ENCODE results near the gene WDR46. TPM values are rescaled to one million over a fixed set of nuclear protein-coding genes. Genes with fewer than 3 reads are reported as not detected.
A peak's percentile ranks its signal among the peaks of the same experiment; 100 is the strongest.

The WDR46 gene
- total and polyA plus RNA-seq, 2 of the 13 experiments (the other 11 are each of a cell fraction or from before 2014, with no cell fraction given), result 47.4 to 105 TPM

DNA sequence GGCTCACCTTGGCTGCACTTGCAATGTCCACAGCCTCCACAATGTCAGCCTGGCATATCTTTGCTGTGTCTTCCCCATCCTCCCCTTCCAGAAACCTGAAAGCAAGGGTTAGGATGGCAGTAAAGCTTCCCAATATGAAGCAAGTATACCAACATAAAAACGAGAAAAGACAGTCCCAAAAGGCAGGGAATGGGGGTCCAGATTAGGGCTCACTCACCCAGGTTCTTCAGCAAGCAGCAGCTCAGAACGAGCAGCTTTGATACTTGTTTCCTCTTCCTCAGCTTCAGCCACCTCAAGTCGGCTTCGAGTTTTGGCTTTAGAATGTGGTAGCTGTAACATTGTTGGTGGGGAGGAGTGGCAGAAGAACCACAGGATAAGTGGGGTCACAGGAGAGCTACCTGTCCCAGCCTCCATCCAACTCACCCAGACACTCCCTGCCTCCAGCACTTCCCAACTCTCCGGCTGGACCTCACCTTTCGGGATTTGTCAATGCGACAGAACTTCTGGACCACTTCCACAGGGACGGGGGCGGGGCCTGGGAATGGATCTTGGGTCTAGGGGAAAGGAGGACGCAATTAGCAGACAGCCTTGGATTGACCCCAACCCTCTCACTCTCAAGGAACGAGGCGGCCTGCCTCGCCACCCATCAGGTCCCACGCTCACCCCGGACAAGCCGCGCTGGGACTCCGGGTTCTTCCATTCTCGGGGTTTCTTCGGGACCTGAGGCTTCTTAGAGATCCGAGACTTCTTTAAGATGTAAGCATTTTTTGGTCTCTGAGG, 708 bp downstream of the WDR46 start:
- intact Hi-C loops (cut with micrococcal nuclease; ENCODE audit: unreplicated experiment), result no loop called here
- peak overlapping the region; percentile 56 for H3K27ac ChIP-seq (ENCODE audit: extremely low read length, insufficient read depth, low read length)
- H3K79me2 ChIP-seq (ENCODE audit: insufficient read depth, low read length), result peaks cover 27% of the 10 kb centered on the region
- H3K9ac ChIP-seq (ENCODE audit: insufficient read depth, low read depth, low read length), result peak overlapping the region; percentile 92
- no peaks in the 10 kb centered on the region for H4K20me1 ChIP-seq (ENCODE audit: insufficient read depth, low read length)
- in situ Hi-C loops (cut with HindIII; ENCODE audit: extremely low pct_ligation_motif_present, low pct_unique_long_range_greater_than_20kb), result loop anchor here (25.0 kb wide), 1 partner anchor 124 kb away; the partner anchor contains the start of genes CUTA, PHF1 and SYNGAP1
- ChIA-PET POLR2A (interaction anchor here (1.1 to 3.4 kb wide), 13 partner anchors 9 to 317 kb away, joined by 3 to 41 read pairs (median 9); partner anchors contain the start of genes B3GALT4, HSD17B8, PHF1 and RGL2), CTCF (ENCODE audit: low intra/inter-chr PET ratio, low total read pairs) (interaction anchor here (1.2 kb wide), 1 partner anchor 10 kb away, joined by 3 read pairs; no protein-coding TSS in a partner anchor)
- TSS peak; percentile 76 for BruUV-seq (replicated peaks)
- peaks cover 22% of the 10 kb centered on the region for H3K4me1 ChIP-seq (ENCODE audit: insufficient read depth, low read length)
- H3K4me2 ChIP-seq (ENCODE audit: low read depth, low read length), result peak overlapping the region; percentile 99
- DNase-seq (ENCODE audit: low spot score) (no peak), ATAC-seq (peak; percentile 2; the same call in 1 of the 3 replicates), FAIRE-seq (no peak)
- H2AFZ ChIP-seq (ENCODE audit: low read length), result no peak overlapping the region
- no peaks in the 10 kb centered on the region; a peak in 1 of 5 replicates for H3K27me3 ChIP-seq (ENCODE audit: control insufficient read depth in 1 of 2, insufficient read depth in 2 of 2, low read length in 2 of 2)
- no peaks in the 10 kb centered on the region for H3K9me3 ChIP-seq (ENCODE audit: low read length)
- peak overlapping the region; percentile 73 to 96 (median 94) for H3K4me3 ChIP-seq (replicated peaks in 1 of 3; ENCODE audit: insufficient read depth in 1 of 3, low read depth in 2 of 3, low read length in 3 of 3)
- WGBS (ENCODE audit: low lambda C conversion rate), result 8% methylated on average over 21 of the region's 21 CpGs
- peaks cover 14 to 47% of the 10 kb centered on the region in 2 experiments for H3K36me3 ChIP-seq (replicated peaks in 1 of 2; ENCODE audit: control insufficient read depth in 1 of 2, insufficient read depth in 2 of 2, low read length in 2 of 2)
- TF ChIP-seq ZNF431 (CRISPR knock-in tag; IDR thresholded peaks at IDR 0.05; ENCODE audit: borderline replicate concordance, low read depth) (no peak), MLLT10 (CRISPR knock-in tag; IDR thresholded peaks at IDR 0.05) (no peak), CCAR2 (optimal IDR thresholded peaks at IDR 0.05; ENCODE audit: low read depth, low read length) (no peak), ZSCAN30 (CRISPR knock-in tag; IDR thresholded peaks at IDR 0.05) (no peak), GFI1 (CRISPR knock-in tag; IDR thresholded peaks at IDR 0.05; ENCODE audit: borderline replicate concordance) (no peak), TBP (CRISPR knock-in tag; IDR thresholded peaks at IDR 0.05) (no peak), HNRNPL (IDR thresholded peaks at IDR 0.05; ENCODE audit: low read depth, low read length) (no peak), ZSCAN29 (CRISPR knock-in tag; conservative IDR thresholded peaks at IDR 0.05) (no peak), BHLHE40 (IDR thresholded peaks at IDR 0.05; ENCODE audit: low read length) (no peak), NFE2 (CRISPR knock-in tag; IDR thresholded peaks at IDR 0.05) (no peak), ZNF749 (CRISPR knock-in tag; IDR thresholded peaks at IDR 0.05; ENCODE audit: borderline replicate concordance) (no peak), ZNF788 (CRISPR knock-in tag; IDR thresholded peaks at IDR 0.05; ENCODE audit: borderline replicate concordance) (0 out of 2 replicates have a peak, but pooled peaks have one; percentile 34), ZNF672 (CRISPR knock-in tag; IDR thresholded peaks at IDR 0.05) (no peak), ZFP36L1 (CRISPR knock-in tag; IDR thresholded peaks at IDR 0.05) (no peak), ZSCAN21 (CRISPR knock-in tag; IDR thresholded peaks at IDR 0.05; ENCODE audit: borderline replicate concordance) (peak; percentile 36; the same call in 1 of the 2 replicates), JDP2 (CRISPR knock-in tag; IDR thresholded peaks at IDR 0.05; ENCODE audit: borderline replicate concordance) (no peak), CHCHD3 (CRISPR knock-in tag; IDR thresholded peaks at IDR 0.05) (peak; percentile 59; the same call in 1 of the 2 replicates), RBFOX2 (IDR thresholded peaks at IDR 0.05; ENCODE audit: low read depth, low read length) (0 out of 2 replicates have a peak, but pooled peaks have one; percentile 33), BCL6 (CRISPR knock-in tag; IDR thresholded peaks at IDR 0.05) (no peak)
- TF ChIP-seq, protein P1, sequence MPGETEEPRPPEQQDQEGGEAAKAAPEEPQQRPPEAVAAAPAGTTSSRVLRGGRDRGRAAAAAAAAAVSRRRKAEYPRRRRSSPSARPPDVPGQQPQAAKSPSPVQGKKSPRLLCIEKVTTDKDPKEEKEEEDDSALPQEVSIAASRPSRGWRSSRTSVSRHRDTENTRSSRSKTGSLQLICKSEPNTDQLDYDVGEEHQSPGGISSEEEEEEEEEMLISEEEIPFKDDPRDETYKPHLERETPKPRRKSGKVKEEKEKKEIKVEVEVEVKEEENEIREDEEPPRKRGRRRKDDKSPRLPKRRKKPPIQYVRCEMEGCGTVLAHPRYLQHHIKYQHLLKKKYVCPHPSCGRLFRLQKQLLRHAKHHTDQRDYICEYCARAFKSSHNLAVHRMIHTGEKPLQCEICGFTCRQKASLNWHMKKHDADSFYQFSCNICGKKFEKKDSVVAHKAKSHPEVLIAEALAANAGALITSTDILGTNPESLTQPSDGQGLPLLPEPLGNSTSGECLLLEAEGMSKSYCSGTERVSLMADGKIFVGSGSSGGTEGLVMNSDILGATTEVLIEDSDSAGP (CRISPR knock-in tag; IDR thresholded peaks at IDR 0.05; ENCODE audit: borderline replicate concordance), result 0 out of 2 replicates have a peak, but pooled peaks have one; percentile 6
- TF ChIP-seq, protein P2, sequence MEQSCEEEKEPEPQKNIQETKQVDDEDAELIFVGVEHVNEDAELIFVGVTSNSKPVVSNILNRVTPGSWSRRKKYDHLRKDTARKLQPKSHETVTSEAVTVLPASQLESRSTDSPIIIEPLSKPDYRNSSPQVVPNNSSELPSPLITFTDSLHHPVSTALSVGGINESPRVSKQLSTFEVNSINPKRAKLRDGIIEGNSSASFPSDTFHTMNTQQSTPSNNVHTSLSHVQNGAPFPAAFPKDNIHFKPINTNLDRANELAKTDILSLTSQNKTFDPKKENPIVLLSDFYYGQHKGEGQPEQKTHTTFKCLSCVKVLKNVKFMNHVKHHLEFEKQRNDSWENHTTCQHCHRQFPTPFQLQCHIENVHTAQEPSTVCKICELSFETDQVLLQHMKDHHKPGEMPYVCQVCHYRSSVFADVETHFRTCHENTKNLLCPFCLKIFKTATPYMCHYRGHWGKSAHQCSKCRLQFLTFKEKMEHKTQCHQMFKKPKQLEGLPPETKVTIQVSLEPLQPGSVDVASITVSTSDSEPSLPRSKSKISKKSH (CRISPR knock-in tag; IDR thresholded peaks at IDR 0.05; ENCODE audit: borderline replicate concordance), result 0 out of 2 replicates have a peak, but pooled peaks have one; percentile 17
